ENCODE data around the gene CYP27B1.

DNA sequence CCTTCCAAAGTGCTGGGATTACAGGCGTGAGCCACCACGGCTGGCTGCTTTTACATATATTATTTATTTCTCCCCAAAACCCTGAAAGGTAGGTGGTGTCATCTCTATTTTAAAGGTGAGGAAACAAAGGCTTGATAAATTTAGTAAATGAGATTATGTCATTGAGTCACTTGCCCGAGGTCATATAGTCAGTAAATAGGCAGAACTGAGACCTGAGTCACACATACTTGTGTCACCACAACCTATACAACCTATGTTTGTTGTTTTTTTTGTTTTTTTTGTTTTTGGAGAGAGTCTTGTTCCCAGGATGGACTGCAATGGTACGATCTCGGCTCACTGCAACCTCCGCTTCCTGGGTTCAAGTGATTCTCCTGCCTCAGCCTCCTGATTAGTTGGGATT, 28.5 kb upstream of the CYP27B1 start:
- TF ChIP-seq POLR2A (IDR thresholded peaks at IDR 0.05) = no peak
- TF ChIP-seq, protein P1, sequence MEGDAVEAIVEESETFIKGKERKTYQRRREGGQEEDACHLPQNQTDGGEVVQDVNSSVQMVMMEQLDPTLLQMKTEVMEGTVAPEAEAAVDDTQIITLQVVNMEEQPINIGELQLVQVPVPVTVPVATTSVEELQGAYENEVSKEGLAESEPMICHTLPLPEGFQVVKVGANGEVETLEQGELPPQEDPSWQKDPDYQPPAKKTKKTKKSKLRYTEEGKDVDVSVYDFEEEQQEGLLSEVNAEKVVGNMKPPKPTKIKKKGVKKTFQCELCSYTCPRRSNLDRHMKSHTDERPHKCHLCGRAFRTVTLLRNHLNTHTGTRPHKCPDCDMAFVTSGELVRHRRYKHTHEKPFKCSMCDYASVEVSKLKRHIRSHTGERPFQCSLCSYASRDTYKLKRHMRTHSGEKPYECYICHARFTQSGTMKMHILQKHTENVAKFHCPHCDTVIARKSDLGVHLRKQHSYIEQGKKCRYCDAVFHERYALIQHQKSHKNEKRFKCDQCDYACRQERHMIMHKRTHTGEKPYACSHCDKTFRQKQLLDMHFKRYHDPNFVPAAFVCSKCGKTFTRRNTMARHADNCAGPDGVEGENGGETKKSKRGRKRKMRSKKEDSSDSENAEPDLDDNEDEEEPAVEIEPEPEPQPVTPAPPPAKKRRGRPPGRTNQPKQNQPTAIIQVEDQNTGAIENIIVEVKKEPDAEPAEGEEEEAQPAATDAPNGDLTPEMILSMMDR (IDR thresholded peaks at IDR 0.05) = no peak
